Measurements from ENCODE around the gene KBTBD7.
A peak's percentile ranks its signal among the peaks of the same experiment; 100 is the strongest.

Gene KBTBD7

DNA sequence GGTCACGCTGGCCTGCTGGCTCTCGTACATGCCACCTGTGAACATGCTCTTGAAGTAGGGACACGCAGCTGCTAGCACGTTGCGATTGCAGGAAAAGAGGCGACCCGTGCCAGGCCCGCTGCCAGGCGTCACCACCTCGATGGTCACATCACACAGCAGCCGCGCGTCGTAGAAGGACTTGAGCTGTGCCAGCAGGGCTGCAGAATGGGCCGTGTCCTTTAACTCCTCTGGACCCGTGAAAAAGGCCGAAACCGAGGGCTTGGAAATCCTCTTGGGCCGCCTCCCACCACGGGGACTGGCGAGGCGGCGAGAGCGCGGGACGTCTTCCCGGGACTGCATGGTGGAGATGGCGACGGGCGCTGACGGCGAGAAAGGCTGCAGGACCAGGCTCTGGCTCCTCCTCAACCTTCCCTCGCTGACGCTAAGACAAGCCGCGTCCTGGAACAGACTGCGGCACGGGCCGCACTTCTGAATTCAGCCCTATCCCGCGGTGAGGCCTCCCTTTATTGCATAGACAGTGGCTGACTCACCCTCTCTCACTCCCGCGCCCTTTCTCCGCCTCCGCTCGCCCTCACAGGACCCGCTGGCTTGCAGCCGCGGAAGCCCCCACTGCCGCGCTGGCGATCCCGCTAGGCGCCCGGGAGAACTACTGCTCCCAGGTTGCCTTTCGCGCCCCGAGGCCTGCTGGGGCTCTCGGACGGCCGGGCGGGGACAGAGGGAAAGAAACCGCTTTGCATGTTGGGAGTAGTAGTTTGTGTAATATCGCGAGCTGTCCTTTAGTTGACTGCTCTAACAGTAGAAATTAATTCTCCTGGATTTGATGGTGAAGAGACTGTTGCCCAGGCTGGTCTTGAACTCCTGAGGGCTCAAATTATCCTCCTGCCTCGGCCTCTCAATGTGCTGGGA is at the start of gene KBTBD7 (continued):
- TF ChIP-seq RBAK (tag by site-specific recombination; IDR thresholded peaks at IDR 0.05) (no peak), IKZF3 (tag by site-specific recombination; IDR thresholded peaks at IDR 0.05) (peak; percentile 70), ZNF654 (tag by site-specific recombination; IDR thresholded peaks at IDR 0.05; ENCODE audit: low read depth) (no peak), YY1 (tag by site-specific recombination; IDR thresholded peaks at IDR 0.05) (peak; percentile 85), ZNF10 (tag by site-specific recombination; IDR thresholded peaks at IDR 0.05) (no peak), ZNF202 (tag by site-specific recombination; IDR thresholded peaks at IDR 0.05; ENCODE audit: borderline replicate concordance) (no peak; the same call in 1 of the 2 replicates), ZNF274 (IDR thresholded peaks at IDR 0.05; ENCODE audit: low read length) (no peak), ZNF274 (tag by site-specific recombination; IDR thresholded peaks at IDR 0.05; ENCODE audit: borderline replicate concordance) (no peak), HOXC10 (CRISPR knock-in tag; IDR thresholded peaks at IDR 0.05) (no peak)
- TF ChIP-seq, protein P1, sequence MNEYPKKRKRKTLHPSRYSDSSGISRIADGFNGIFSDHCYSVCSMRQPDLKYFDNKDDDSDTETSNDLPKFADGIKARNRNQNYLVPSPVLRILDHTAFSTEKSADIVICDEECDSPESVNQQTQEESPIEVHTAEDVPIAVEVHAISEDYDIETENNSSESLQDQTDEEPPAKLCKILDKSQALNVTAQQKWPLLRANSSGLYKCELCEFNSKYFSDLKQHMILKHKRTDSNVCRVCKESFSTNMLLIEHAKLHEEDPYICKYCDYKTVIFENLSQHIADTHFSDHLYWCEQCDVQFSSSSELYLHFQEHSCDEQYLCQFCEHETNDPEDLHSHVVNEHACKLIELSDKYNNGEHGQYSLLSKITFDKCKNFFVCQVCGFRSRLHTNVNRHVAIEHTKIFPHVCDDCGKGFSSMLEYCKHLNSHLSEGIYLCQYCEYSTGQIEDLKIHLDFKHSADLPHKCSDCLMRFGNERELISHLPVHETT (tag by site-specific recombination; IDR thresholded peaks at IDR 0.05): peak; percentile 78; the same call in 1 of the 2 replicates
- TF ChIP-seq, protein P2, sequence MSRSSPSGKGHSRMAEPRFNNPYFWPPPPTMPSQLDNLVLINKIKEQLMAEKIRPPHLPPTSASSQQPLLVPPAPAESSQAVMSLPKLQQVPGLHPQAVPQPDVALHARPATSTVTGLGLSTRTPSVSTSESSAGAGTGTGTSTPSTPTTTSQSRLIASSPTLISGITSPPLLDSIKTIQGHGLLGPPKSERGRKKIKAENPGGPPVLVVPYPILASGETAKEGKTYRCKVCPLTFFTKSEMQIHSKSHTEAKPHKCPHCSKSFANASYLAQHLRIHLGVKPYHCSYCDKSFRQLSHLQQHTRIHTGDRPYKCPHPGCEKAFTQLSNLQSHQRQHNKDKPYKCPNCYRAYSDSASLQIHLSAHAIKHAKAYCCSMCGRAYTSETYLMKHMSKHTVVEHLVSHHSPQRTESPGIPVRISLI (tag by site-specific recombination; IDR thresholded peaks at IDR 0.05): no peak
- TF ChIP-seq, protein P3, sequence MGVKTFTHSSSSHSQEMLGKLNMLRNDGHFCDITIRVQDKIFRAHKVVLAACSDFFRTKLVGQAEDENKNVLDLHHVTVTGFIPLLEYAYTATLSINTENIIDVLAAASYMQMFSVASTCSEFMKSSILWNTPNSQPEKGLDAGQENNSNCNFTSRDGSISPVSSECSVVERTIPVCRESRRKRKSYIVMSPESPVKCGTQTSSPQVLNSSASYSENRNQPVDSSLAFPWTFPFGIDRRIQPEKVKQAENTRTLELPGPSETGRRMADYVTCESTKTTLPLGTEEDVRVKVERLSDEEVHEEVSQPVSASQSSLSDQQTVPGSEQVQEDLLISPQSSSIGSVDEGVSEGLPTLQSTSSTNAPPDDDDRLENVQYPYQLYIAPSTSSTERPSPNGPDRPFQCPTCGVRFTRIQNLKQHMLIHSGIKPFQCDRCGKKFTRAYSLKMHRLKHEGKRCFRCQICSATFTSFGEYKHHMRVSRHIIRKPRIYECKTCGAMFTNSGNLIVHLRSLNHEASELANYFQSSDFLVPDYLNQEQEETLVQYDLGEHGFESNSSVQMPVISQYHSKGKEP (tag by site-specific recombination; IDR thresholded peaks at IDR 0.05): no peak
- TF ChIP-seq, protein P4, sequence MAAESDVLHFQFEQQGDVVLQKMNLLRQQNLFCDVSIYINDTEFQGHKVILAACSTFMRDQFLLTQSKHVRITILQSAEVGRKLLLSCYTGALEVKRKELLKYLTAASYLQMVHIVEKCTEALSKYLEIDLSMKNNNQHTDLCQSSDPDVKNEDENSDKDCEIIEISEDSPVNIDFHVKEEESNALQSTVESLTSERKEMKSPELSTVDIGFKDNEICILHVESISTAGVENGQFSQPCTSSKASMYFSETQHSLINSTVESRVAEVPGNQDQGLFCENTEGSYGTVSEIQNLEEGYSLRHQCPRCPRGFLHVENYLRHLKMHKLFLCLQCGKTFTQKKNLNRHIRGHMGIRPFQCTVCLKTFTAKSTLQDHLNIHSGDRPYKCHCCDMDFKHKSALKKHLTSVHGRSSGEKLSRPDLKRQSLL (tag by site-specific recombination; IDR thresholded peaks at IDR 0.05): peak; percentile 53; the same call in 1 of the 2 replicates

DNA sequence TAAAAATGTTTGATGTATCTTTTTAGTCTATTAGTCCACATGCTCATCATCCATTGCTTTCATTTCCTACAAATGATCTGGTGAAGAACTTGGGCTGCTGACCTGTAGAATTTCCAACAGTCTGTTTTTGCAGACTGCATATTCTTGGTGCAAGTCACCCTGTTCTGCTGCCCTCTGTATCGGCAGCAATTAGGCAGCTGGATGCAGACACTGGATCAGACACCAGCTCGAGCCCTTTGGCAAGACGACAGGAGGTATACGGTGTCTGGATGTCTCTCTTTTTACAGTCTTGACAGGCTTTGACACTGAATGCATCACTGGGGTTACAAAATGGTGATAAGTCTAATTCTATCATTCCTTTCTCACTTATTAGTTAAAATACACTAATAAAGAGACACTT is 47.3 kb upstream of the KBTBD7 start:
- Histone ChIP-seq H3K36me3 (ENCODE audit: control insufficient read depth in 2 of 2, insufficient read depth in 1 of 2, low read length in 2 of 2) (peaks cover 0 to 4% of the 10 kb centered on the region in 2 experiments; a peak in 1 of 3 replicates), H3K27ac (ENCODE audit: extremely low read depth, low read depth, low read length) (no peak overlapping the region), H3K9me3 (ENCODE audit: control insufficient read depth, insufficient read depth, low read depth, low read length) (no peaks in the 10 kb centered on the region), H3K4me1 (ENCODE audit: control insufficient read depth, insufficient read depth, low read length) (no peaks in the 10 kb centered on the region), H3K4me3 (ENCODE audit: low read depth, low read length) (no peak overlapping the region)
- ChIA-PET POLR2A (no interaction called here), CTCF (no interaction called here)
- TF ChIP-seq ZNF335 (tag by site-specific recombination; conservative IDR thresholded peaks at IDR 0.05): no peak
- TF ChIP-seq HOXD13 (CRISPR knock-in tag; IDR thresholded peaks at IDR 0.05; ENCODE audit: borderline replicate concordance): no peak
- TF ChIP-seq, protein P5, sequence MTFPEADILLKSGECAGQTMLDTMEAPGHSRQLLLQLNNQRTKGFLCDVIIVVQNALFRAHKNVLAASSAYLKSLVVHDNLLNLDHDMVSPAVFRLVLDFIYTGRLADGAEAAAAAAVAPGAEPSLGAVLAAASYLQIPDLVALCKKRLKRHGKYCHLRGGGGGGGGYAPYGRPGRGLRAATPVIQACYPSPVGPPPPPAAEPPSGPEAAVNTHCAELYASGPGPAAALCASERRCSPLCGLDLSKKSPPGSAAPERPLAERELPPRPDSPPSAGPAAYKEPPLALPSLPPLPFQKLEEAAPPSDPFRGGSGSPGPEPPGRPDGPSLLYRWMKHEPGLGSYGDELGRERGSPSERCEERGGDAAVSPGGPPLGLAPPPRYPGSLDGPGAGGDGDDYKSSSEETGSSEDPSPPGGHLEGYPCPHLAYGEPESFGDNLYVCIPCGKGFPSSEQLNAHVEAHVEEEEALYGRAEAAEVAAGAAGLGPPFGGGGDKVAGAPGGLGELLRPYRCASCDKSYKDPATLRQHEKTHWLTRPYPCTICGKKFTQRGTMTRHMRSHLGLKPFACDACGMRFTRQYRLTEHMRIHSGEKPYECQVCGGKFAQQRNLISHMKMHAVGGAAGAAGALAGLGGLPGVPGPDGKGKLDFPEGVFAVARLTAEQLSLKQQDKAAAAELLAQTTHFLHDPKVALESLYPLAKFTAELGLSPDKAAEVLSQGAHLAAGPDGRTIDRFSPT (tag by site-specific recombination; IDR thresholded peaks at IDR 0.05): no peak
- no peak for TF ChIP-seq KLF1 (tag by site-specific recombination; IDR thresholded peaks at IDR 0.05)
- no peak for TF ChIP-seq ZNF529 (tag by site-specific recombination; IDR thresholded peaks at IDR 0.05; ENCODE audit: insufficient replicate concordance)
- TF ChIP-seq, protein P6, sequence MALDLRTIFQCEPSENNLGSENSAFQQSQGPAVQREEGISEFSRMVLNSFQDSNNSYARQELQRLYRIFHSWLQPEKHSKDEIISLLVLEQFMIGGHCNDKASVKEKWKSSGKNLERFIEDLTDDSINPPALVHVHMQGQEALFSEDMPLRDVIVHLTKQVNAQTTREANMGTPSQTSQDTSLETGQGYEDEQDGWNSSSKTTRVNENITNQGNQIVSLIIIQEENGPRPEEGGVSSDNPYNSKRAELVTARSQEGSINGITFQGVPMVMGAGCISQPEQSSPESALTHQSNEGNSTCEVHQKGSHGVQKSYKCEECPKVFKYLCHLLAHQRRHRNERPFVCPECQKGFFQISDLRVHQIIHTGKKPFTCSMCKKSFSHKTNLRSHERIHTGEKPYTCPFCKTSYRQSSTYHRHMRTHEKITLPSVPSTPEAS (tag by site-specific recombination; IDR thresholded peaks at IDR 0.05): no peak
- no peak for TF ChIP-seq ZBTB21 (tag by site-specific recombination; IDR thresholded peaks at IDR 0.05)
- no peak for TF ChIP-seq ZFP37 (tag by site-specific recombination; IDR thresholded peaks at IDR 0.05)
- no peak for TF ChIP-seq GLIS2 (tag by site-specific recombination; IDR thresholded peaks at IDR 0.05)
- TF ChIP-seq ZNF146 (tag by site-specific recombination; IDR thresholded peaks at IDR 0.05): no peak
- TF ChIP-seq ZNF184 (tag by site-specific recombination; IDR thresholded peaks at IDR 0.05): no peak
- TF ChIP-seq, protein P7, sequence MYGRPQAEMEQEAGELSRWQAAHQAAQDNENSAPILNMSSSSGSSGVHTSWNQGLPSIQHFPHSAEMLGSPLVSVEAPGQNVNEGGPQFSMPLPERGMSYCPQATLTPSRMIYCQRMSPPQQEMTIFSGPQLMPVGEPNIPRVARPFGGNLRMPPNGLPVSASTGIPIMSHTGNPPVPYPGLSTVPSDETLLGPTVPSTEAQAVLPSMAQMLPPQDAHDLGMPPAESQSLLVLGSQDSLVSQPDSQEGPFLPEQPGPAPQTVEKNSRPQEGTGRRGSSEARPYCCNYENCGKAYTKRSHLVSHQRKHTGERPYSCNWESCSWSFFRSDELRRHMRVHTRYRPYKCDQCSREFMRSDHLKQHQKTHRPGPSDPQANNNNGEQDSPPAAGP (tag by site-specific recombination; IDR thresholded peaks at IDR 0.05): no peak

Measured in HEK293 (cell line).